Measurements from ENCODE around the gene ANKRD22.

DNA sequence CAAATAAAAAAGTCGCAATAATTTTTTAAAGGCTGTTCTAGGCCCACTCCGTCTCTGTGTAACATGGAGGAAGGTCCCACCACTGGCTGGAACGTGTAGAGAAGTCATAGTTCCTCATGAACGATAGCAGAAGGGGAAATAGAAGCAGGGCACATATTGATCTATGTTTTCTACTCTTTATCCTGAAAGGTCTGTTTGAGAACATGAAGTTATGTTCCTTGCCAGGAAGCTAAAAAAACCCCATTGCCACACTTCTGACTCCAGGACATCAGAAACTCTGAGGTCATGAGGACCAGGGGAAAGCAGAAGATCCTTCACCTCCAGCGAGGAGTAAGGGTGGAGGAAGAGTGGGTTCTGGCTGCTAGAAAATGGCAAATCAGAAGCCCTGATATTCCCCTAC lies 10.8 kb downstream of the ANKRD22 start:
- TF ChIP-seq, protein P1, sequence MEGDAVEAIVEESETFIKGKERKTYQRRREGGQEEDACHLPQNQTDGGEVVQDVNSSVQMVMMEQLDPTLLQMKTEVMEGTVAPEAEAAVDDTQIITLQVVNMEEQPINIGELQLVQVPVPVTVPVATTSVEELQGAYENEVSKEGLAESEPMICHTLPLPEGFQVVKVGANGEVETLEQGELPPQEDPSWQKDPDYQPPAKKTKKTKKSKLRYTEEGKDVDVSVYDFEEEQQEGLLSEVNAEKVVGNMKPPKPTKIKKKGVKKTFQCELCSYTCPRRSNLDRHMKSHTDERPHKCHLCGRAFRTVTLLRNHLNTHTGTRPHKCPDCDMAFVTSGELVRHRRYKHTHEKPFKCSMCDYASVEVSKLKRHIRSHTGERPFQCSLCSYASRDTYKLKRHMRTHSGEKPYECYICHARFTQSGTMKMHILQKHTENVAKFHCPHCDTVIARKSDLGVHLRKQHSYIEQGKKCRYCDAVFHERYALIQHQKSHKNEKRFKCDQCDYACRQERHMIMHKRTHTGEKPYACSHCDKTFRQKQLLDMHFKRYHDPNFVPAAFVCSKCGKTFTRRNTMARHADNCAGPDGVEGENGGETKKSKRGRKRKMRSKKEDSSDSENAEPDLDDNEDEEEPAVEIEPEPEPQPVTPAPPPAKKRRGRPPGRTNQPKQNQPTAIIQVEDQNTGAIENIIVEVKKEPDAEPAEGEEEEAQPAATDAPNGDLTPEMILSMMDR (optimal IDR thresholded peaks at IDR 0.05 in 1 of 3, IDR thresholded peaks at IDR 0.05 in 1 of 3, conservative IDR thresholded peaks at IDR 0.05 in 1 of 3; ENCODE audit: extremely low read depth in 1 of 3, insufficient read depth in 2 of 3, low read length in 3 of 3): no peak
- TF ChIP-seq EZH2 (IDR thresholded peaks at IDR 0.05; ENCODE audit: low read length): no peak

Measured in keratinocyte (primary cell).